ENCODE measurements around the gene GLIPR1L2. TPM values are rescaled to one million over a fixed set of nuclear protein-coding genes. Genes with fewer than 3 reads are reported as not detected.
A peak's percentile ranks its signal among the peaks of the same experiment; 100 is the strongest.

GLIPR1L2 gene
- total and polyA plus RNA-seq, 2 experiments from 2014 or later: 0.08 TPM; not detected in 1

- no peak overlapping the region for H3K27ac ChIP-seq (ENCODE audit: low read depth)
- Mint-ChIP-seq H3K27ac (no peak overlapping the region), H3K4me1 (no peaks in the 10 kb centered on the region; the same call in 2 of the 3 replicates), H3K9me3 (peaks cover 20% of the 10 kb centered on the region), H3K4me3 (no peak overlapping the region), H3K27me3 (ENCODE audit: insufficient read depth, low read depth, poor library complexity) (peaks cover 3% of the 10 kb centered on the region), H3K36me3 (ENCODE audit: low read depth) (peaks cover 7% of the 10 kb centered on the region)
- ATAC-seq (no peak), DNase-seq (ENCODE audit: low spot score) (no peak)
- H4K20me1 ChIP-seq (replicated peaks; ENCODE audit: insufficient read depth): no peaks in the 10 kb centered on the region
- no peaks in the 10 kb centered on the region for H3K4me1 ChIP-seq (ENCODE audit: insufficient read depth)
- no peak overlapping the region for H3K4me2 ChIP-seq
- H3K79me2 ChIP-seq (replicated peaks; ENCODE audit: insufficient read depth): no peaks in the 10 kb centered on the region
- H3K27me3 ChIP-seq (ENCODE audit: insufficient read depth): no peaks in the 10 kb centered on the region
- no peaks in the 10 kb centered on the region for H3F3A ChIP-seq (replicated peaks; ENCODE audit: low read depth)
- no peak overlapping the region for H3K4me3 ChIP-seq
- TF ChIP-seq STAT1 (IDR thresholded peaks at IDR 0.05; ENCODE audit: unreplicated experiment) (no peak), CREB1 (CRISPR knock-in tag; IDR thresholded peaks at IDR 0.05; ENCODE audit: low read depth) (no peak), JUNB (IDR thresholded peaks at IDR 0.05; ENCODE audit: unreplicated experiment) (no peak), NANOG (IDR thresholded peaks at IDR 0.05; ENCODE audit: borderline replicate concordance) (no peak), POLR2AphosphoS5 (IDR thresholded peaks at IDR 0.05; ENCODE audit: low read depth) (no peak), ETS1 (IDR thresholded peaks at IDR 0.05) (no peak), EZH2 (IDR thresholded peaks at IDR 0.05; ENCODE audit: low read depth, unreplicated experiment) (no peak), ZNF462 (CRISPR knock-in tag; IDR thresholded peaks at IDR 0.05) (no peak), ZNF114 (CRISPR knock-in tag; IDR thresholded peaks at IDR 0.05) (no peak), CTCF (conservative IDR thresholded peaks at IDR 0.05; ENCODE audit: low read depth in 2 of 2) (no peak), REST (IDR thresholded peaks at IDR 0.05; ENCODE audit: unreplicated experiment) (no peak), ZNF331 (CRISPR knock-in tag; IDR thresholded peaks at IDR 0.05; ENCODE audit: low read depth) (no peak), EZH2phosphoT487 (IDR thresholded peaks at IDR 0.05; ENCODE audit: unreplicated experiment) (no peak)
- H3K36me3 ChIP-seq (ENCODE audit: insufficient read depth): no peaks in the 10 kb centered on the region
- H2AFZ ChIP-seq: peak overlapping the region; percentile 69
- peaks cover 14% of the 10 kb centered on the region; the same call in 1 of the 2 replicates for H3K9me2 ChIP-seq (ENCODE audit: insufficient read depth)
These were observed 53.7 kb downstream of the GLIPR1L2 start for GRCh38 chr12:75444429-75445136.

All from GM23338 (cell line).